GM12864 (cell line): ENCODE measurements around the gene VSNL1.

Experiments used
- DNase-seq: peaks from one replicate; pipeline ENCODE4 v3.0.0-alpha.2; 2011; ENCODE audit warnings: low read depth
- H3K4me3 ChIP-seq: 2 replicates; pipeline ENCODE4 v1.5.1; 2011; ENCODE audit warnings: mild to moderate bottlenecking, low read depth, low read length, control low read depth
- TF ChIP-seq, protein P1 (sequence below): IDR thresholded peaks from 2 replicates; pipeline ENCODE4 v1.5.1; 2011; ENCODE audit warnings: low read depth, mild to moderate bottlenecking, moderate library complexity, low read length, control low read depth, inconsistent platforms; ENCODE audit errors: missing control alignments

Gene VSNL1

DNA sequence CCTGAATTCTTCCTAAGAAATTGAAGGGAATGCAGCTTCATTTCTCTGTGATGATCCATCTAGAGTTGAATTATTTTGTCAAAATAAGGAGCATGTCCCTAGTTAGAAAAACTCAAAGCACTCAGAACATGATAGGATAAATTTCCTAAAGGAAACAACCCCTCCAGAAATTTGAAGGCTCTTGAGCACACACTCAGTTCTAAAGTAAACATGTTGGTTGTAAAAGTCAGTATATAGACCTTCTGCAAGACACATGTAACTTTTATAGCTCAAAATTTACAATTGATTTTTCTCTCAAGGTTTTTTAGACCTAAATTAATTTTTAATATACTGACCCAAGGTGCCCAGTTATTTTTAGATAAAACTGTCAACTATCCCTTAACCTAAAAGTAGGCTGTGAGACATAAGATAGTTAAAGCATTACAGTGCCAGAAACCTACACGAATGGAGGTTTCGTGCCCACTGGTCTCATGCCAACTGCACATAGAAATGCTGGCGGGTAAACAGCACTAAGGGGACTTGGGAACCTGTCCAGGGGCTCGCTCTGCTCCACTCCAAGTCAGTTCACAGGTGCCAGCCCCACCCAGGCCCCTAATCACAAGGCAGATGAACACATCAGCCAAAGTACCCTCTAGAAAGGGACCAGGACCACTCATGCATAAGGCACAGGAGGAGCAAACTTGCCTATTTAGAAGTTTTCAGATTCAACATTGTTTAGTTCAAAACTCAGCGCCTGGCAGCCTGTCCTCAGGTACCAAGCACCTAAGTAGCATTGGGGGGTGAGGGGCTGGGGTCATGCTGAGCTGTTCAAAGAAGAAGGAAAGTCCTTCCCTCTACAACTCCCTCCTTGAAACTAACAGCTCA lies 106.6 kb downstream of the VSNL1 start:
- TF ChIP-seq, protein P1, sequence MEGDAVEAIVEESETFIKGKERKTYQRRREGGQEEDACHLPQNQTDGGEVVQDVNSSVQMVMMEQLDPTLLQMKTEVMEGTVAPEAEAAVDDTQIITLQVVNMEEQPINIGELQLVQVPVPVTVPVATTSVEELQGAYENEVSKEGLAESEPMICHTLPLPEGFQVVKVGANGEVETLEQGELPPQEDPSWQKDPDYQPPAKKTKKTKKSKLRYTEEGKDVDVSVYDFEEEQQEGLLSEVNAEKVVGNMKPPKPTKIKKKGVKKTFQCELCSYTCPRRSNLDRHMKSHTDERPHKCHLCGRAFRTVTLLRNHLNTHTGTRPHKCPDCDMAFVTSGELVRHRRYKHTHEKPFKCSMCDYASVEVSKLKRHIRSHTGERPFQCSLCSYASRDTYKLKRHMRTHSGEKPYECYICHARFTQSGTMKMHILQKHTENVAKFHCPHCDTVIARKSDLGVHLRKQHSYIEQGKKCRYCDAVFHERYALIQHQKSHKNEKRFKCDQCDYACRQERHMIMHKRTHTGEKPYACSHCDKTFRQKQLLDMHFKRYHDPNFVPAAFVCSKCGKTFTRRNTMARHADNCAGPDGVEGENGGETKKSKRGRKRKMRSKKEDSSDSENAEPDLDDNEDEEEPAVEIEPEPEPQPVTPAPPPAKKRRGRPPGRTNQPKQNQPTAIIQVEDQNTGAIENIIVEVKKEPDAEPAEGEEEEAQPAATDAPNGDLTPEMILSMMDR: no peak
- DNase-seq: no peak

GRCh38 chr2:17648581-17648980 lies 108.1 kb downstream of the VSNL1 start:
- DNase-seq: no peak
- TF ChIP-seq, protein P1: no peak
- no peak overlapping the region for H3K4me3 ChIP-seq

More for the DNA sequence above, 106.6 kb downstream of the VSNL1 start:
- H3K4me3 ChIP-seq: no peak overlapping the region

- H3K4me3 ChIP-seq: no peak overlapping the region
- DNase-seq: no peak
- TF ChIP-seq, protein P1: no peak
Observed at GRCh38 chr2:17649026-17649425, 108.5 kb downstream of the VSNL1 start.

- DNase-seq: no peak
- TF ChIP-seq, protein P1: no peak
Observed at GRCh38 chr2:17652681-17653394, 112.3 kb downstream of the VSNL1 start.

DNA sequence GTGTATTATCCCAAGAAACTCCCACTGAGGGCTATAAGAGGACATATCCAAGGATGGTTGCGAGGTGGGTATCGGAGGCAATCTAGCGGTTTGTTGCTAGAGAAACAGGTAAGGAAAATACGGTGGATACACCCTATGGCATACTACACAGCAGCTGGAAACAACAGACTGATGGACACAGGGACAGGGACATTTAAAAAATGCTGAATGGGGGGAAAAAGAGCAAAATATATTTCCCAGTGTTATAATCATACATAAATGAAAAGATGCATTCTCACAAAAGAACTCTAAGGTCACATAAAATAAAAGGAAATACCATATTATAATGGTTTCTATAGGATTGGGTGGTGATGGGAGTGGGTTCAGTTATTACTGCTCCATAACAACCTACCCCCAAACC lies 117.3 kb downstream of the VSNL1 start:
- TF ChIP-seq, protein P1: no peak
- DNase-seq: no peak

More at GRCh38 chr2:17652681-17653394, 112.3 kb downstream of the VSNL1 start:
- H3K4me3 ChIP-seq: no peak overlapping the region

GRCh38 chr2:17658251-17658843 lies 117.9 kb downstream of the VSNL1 start:
- DNase-seq: no peak
- TF ChIP-seq, protein P1: no peak
- H3K4me3 ChIP-seq: no peak overlapping the region

More for the DNA sequence above, 117.3 kb downstream of the VSNL1 start:
- no peak overlapping the region for H3K4me3 ChIP-seq
